ENCODE results near the gene IPO4. TPM values are rescaled to one million over a fixed set of nuclear protein-coding genes. Genes with fewer than 3 reads are reported as not detected.

The IPO4 gene
- 24.2 and 39.0 TPM in 2 replicates for total RNA-seq

GRCh38 chr14:24188251-24189058 is at the start of gene IPO4:
Gene IPO4 (minus strand): TSS chr14:24188816. CDS start chr14:24188787, 29 bp downstream.

GRCh38 chr14:24232645-24233537 is 44.3 kb upstream of the IPO4 start, which contains the start of gene GMPR2:
Gene GMPR2 (plus strand): TSS chr14:24232929. CDS start chr14:24233254, 325 bp downstream.

DNA sequence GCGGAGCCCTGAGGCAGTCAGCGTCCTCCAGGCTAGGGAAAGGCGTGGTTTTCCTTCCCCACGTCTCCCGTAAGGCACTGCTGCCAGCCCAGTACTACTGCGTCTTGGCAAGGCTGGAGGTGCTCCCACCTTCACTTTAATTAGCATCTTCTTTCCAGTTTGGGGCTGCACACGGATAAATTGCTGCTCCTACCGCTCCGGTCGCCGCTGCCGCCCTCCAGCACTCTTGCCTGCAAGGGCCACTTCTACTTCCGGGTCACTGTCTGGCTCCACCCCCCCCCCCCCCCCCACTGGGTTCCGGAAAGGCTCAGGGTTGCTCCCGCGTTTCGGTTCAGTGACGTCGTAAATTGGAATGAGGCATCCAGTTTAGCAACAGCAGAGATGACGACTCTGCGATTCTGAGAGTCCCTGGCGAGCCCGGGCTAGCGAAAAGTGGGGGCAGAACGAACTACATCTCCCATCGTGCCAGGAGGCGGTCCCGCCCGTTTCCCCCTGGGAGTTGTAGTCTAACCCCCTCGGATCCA is 43.6 kb upstream of the IPO4 start, which contains the start of gene NEDD8:
Gene NEDD8, minus strand, starts transcription at position 247 of the 524 bp plus-strand sequence. Its CDS starts 100 bp downstream, at position 147.

DNA sequence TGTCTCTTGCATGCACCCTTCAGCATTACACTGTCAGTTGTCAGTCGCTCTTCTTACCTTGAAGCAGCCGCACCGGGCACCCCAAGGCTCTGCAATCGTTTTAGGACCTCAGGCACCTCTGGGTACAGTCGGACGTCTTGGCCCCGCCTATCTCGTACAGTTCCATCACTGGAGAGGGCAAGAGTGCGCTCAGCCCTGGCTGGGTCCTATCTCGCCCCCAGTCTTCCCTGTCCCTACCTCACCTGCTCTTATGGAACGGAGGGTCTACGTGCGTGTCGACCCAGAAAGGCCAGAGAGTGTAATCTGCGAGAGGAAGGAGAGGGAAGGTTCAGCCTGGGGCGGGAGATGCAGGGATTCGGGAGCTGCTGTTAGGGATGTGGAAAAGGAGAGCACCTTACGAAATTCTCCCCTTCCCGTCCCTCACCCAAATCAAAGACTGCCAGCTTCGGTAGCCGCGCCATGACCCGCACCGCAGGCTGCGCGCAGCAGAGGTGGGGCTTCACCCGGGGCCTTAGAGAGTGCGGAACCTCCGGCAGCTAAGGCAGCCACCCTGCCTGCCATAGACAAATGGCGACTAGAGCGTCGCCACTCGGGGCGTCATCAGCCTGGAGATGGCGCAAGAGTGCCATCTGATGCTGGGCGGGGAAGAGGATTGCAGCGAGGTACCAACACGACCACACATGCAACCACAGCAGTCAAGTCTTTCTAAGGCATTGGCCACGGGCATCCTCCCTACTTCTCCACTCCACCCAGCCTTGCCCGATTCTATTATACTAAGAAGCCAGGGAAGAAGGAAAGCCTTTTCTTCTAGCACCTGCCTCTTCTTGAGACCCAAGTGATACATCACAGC is 27.1 kb upstream of the IPO4 start, which contains the start of gene MDP1:
Gene MDP1, minus strand, starts transcription at position 572 of the 850 bp plus-strand sequence. Its CDS starts 111 bp downstream, at position 461.

DNA sequence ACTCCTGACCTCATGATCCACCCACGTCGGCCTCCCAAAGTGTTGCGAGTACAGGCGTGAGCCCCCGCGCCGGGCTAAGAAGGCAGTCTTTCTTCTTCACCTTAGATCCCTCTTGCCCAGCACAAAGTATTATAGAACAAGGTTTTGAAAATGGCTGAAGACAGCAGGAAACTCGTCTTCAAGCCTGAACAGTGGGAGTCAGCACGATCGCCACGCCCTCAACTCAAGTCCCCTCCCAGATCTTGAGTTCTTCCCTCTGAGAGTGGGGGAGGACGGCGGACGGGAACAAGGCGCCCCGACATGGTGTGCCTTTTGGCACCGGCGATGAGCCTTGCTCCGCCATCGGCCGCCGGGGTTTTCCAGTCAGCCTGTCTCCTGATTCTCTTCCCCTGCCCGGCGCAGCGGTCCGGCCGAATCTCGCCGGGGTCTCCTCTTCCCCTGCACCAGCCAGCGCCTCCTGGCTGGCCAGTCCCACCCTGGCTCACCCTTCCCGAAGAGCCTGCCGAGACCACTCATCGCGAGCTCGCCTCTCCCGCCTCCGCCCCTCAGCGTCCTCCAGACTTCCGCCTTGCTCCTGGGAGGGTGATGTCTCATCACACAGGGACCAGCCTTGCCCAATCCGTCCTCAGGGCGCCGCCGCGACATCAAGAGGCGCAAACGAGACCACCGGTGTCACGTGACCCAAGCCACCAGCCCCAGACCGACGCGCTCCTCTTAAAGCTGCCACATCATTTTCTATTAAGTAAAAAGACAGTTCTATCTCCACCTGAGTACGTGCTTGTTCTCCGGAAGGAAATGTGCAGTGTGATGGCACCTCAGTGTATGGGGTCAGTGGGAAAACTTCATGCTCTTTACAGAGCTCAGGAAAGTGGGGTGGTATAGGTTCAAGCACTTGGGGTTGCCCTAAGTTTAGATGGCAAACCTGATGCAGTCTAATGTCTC is 24.6 kb upstream of the IPO4 start, which contains the start of gene CHMP4A:
Gene CHMP4A, minus strand, starts transcription at position 565 of the 942 bp plus-strand sequence. Its CDS starts 49 bp downstream, at position 516.

DNA sequence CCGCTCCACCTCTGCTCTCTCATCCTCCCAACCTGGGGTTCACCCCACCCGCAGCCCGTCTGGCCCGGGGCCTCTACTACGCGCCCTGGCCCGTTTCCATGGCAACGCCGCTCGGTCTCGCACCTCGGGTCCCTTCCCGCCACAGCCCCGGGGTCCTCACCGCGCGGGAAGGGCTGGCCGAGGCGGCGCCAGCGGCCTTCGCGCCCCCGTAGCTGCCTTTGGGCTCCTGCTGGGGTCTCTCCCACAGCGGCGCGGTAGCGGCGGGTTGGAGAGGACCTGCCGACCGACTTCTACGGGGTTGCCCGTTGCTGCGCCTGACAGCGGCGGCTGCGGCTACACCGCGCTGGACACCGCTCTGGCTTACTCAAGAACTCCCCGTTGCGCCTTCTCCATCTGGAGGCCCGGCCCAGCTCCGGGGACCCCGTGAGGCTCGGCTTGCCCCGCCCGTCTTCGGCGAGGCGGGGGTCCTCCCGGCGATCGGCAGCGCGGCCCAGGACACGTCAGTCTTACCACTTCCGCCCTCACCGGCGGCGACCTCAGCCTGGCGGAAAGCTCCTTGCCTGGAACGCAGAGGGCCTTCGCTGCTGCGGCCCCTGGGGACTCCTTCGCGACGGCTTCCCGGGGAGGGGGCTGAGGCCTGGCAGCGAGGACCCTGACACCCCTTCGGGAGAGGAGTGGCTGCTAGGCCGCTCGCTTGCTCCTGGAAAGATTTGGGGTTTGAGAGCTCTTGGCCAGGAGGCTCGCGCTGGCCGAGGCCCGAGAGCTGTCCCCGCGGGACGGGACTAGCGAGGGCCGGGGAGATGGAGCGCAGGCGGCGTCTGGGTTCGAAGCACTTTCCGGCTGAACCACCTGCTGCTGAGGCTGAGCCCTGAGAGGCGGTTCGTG is 6.8 kb upstream of the IPO4 start, which contains the start of gene TM9SF1:
Gene TM9SF1, minus strand, starts transcription at position 256 of the 885 bp plus-strand sequence. CDS start 422 bp downstream, outside the sequence.

GRCh38 chr14:24171422-24172260 is 17.0 kb downstream of the IPO4 start, which contains the start of gene REC8:
Gene REC8 (plus strand): TSS chr14:24172080. CDS start chr14:24172553, 473 bp downstream.

DNA sequence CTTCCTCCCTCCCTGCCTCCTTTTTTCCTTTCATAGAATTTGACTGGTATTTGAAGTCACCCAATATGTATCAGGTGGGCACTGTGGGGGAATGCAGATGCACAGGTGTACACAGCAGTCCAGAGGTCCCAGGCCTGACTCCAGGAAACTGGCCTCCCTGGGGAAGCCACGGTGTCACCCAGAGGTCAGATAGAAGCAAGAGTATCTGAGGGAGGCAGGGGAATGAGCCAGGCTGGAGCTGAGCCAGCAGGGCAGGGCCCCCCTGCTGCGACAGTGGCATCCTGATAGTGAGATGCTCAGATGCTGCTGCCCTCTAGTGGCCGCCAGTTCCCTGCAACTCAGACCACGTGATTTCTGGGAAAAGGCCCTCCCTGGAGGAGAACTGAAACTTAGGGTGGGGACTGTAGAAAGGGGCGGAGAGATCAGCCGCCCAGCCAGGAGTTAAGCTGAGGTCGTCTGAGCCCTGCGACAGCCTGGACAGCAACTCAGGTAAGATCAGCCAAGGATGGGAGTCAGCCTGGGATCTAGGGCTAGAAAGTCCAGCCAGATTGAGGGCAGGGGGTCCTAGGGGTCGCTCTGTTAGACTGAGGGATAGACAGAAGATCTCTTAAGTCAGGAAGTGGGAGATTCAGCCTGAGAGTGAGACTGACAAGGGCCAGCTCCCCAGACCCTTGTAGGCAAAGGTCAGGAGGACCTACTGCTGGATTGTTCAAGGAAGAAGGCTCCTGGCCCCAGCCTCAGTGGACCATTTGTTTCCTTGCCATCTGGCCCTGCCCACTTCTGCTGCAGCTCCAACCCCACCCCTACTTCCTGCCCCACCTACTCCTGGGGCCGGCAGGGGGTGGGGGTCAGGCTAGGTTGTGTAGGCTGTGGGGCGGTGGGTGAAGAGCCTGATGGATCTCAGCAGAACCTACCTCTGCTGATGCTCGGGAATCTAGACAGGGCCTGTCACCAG is 27.5 kb downstream of the IPO4 start, which contains the start of gene IRF9:
Gene IRF9, plus strand, starts transcription at position 416 of the 955 bp plus-strand sequence. CDS start 880 bp downstream, outside the sequence.

DNA sequence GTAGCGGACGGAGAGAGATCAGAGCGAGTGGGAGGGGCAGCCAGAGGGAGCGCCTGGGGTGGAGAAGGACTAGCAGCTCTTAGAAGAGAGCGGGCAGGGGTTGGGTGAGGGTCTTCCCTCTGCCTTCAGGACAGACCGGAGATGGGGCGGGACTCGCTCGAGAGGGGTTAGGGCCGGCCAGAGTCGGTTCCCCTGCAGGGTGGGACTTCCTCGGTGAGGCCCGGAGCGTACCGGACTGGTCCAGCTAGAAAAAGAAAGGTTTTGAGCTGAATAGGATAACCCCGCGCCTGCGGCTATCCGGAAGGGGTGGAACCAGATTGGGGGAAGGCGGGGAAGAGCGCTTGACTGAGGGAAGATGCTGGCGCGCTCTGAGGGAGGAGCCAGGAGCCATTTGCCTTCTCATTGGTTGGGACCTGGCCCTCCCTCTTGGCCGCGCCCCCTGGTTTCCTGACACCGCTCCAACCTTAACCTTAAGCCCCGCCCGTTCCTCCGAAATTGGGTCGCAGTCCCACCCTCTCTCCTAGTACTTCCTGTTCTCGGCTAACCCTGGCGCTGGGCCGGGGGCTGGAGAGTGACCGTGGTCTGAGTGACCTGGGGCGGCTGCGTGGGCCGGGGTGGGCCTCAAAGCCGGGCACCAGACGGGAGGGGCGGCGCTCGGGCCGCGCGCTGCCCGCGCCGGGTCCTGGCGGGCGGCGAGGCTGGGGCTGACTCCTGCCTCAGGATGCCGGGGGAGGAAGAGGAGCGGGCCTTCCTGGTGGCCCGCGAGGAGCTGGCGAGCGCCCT is 41.4 kb downstream of the IPO4 start, which contains the start of gene RNF31:
Gene RNF31, plus strand, starts transcription at position 521 of the 783 bp plus-strand sequence. Its CDS starts 201 bp downstream, at position 722.

GRCh38 chr14:24146453-24146977 is 42.1 kb downstream of the IPO4 start, which contains the start of gene PSME2:
Gene PSME2 (minus strand): TSS chr14:24146610. CDS start chr14:24146581, 29 bp downstream.

DNA sequence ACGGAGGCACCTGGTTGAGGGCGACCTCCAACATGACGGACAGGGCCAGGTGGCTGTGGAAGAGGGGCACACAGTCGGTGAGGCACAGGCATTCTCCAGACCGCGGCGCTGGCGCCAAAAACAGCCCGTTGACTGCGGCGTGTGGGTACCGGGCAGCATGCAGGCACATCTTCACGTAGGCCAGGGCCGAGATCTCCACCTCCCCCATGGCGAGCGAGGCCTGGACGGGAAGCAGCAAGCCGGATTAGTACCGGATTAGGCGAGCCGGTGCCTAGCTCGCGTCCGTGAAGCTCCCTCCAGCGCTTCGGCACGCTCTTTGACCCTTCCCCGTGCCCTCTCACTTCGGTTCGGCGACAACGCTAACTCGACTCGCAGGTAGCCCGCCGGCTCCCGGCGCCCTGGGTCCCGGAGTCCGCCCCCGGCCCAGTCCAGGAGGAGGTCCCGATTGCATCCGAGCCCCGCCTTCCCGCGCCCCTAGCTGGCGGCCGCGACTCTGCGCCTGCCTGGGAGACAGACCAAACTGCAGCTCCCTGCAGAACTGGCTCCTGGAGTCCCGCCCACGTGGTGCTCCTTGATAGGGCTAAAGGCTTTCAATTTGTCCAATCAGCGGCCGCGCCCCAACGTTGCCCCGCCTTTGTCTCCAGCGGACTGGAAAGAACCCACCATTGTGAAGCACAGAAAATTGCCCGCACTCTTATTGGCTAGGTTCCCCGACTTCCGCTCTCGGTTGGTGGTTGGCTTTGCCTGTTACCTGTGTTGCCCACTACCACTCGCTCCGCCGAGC is 47.3 kb downstream of the IPO4 start, which contains the start of gene EMC9:
Gene EMC9, minus strand, starts transcription at position 495 of the 784 bp plus-strand sequence. Its CDS starts 287 bp downstream, at position 208.

GRCh38 chr14:24135834-24136683 is 52.6 kb downstream of the IPO4 start, which contains the start of gene PSME1:
Gene PSME1 (plus strand): TSS chr14:24136194. CDS start chr14:24136263, 69 bp downstream.

GRCh38 chr14:24130380-24130716 is 58.3 kb downstream of the IPO4 start, which contains the start of gene FITM1:
Gene FITM1 (plus strand): TSS chr14:24130659. CDS start chr14:24131564, 905 bp downstream.

All from cardiac atrium fibroblast (primary cell).